NCI-H2029 treated with DMSO at 0.1 percent for 48 hours (cell line): ENCODE data around the gene CA5A.
"Not testable (repeated sequence)": the region's sequence is repeated elsewhere in the genome, so short reads cannot be mapped to it uniquely, and the experiment has no call there.

Source experiments
- DNase-seq: peaks from one replicate; lab custom pipeline; 2025; lab: John Stamatoyannopoulos, UW

The CA5A gene

DNA sequence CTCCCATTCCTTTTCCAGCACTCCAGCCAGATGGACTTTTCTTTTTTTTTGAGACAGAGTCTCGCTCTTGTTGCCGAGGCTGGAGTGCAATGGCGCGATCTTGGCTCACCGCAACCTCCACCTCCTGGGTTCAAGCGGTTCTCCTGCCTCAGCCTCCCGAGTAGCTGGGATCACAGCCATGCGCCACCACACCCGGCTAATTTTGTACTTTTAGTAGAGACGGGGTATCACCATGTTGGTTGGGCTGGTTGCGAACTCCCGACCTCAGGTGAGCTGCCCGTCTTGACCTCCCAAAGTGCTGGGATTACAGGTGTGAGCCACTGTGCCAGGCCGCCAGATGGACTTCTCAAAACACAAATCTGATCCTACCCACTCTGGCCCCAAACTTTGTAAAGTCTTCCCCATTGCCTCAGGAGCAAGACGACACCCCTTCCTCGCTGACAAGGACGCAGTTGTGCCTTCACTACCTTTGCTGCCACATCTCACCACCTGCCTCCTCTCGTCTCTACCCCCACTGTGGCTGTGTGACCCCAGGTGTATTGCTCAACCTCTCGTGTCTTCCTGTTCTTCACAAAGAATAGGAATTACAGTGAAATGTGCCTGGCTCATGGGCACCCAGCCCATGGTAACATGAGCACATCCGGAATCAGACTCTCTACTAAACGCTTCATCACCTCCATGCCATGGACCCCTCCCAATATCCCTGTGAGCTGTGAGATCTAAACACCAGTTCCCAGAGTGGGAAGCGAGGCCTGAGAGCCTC, 11.2 kb upstream of the CA5A start:
- no peak for DNase-seq

DNA sequence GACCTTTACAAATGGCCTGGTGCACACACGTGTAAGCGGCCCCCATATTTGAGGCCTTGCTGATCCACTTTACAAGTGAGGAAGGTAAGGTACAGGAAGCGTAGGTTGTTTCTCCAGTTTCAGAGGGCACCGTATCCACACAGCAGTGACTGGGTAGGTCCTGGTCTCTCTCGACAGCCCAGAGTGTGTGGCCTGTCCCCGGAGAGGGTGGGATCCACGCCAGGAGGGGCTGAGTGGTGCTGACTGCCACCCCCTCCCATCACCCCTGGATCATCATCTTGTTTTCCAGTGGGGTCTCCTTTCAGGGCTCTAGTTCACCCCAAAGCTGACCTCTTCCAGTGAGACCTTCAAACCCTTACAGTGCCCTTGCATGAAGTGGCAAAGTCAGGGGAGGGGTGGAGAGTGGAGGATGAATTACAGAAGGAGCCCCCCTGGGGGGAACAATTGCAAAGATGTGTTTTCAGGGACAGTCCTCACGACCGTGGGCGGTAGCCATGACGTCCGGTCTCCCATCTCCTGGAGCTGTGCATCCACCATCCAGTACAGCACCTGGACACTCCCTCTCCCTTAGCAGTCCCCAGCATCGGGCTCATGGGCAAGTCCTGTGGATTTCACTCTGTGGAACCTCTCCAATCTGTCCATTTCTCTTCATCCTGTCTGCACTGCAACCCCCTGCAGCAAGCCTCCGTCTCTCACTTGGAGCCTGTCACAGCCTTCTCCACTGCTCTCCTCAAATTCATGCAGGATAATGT, 10.4 kb upstream of the CA5A start:
- DNase-seq = no peak

DNA sequence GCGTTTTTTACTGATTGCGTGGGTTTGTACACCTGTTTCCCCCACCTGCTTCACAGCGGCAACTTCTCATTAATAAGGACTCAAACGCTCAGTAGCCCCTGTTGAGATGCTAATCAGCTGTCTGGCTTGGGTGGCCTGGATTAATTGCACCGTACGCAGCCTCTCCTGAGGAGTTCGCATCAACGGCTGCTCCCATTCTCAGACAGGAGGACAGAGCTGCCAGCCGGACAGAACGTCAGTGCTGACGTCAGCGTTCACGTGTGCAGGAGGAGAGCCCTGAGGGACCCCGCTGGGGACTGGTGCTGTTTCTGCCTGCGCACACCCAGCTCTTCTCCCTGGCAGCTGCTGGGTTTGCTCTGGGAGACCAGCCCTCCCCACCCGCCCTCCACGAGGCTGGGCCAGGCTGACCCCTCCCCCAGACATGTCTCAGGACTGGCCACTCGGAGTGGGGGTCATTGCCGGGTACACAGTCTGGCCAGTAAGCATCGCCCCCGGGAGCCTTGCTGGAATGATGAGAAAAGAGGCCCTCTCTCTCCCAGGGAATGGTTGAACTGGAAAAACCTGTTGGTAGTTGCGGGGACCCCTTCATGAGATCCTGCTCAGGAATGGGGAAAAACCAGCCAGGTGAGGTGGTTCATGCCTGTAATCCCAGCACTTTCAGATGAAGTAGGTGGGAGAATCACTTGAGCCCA, 9.2 kb upstream of the CA5A start:
- no peak for DNase-seq

DNA sequence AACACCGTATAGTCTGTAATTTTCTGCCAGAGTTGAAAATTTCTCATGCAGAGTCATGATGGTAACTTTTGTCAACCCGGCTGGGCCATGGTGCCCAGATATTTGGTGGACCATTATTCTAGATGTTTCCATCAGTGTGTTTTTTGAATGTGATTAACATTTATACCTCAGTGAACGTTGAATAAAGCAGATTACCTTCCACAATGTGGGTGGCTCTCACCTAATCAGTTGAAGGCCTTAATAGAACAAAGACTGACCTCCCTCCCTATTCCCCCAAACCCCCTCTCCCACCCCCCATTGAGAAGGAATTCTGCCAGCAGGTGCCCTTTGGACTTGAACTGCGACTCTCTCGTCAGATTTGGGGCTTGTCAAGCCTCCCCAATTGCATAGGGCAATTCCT, 6.4 kb upstream of the CA5A start:
- DNase-seq = no peak

DNA sequence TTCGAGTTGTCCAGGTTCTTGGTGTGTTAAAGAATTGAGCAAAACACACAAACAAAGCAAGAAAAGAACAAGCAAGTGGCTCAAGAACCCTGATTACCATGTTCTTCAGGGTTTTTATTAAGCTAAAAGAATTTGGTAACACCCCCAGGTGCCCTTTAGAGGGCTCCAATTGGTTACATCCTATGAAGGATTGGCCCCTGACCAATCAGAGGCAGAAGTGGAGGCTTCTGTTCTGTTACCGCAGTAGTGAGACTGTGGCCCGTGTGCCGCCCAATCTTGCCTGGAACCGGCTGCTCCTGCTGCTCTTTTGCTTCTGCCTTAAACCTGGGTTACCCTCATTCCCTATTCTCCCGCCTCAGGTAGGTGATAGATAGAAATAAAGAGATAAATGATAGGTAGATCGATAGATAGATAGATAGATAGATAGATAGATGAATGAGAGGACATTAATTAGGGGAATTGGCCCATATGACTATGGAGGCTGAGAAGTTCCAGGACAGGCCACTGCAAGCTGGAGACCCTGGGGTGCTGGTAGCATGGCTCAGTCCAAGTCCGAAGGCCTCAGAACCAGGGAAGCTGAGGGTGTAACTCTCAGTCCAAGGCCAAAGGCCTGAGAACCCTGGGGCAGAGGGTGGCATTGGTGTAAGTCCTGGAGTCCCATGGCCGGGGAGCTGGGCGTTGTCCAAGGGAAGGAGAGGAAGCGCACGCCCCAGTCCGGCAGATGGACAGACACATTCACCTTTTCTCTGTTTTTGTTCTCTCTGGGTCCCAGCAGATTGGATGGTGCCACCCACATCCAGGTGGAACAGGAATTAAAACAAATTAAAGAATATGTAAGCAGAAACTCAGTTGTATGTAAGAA, 3.5 kb upstream of the CA5A start:
- no peak for DNase-seq

DNA sequence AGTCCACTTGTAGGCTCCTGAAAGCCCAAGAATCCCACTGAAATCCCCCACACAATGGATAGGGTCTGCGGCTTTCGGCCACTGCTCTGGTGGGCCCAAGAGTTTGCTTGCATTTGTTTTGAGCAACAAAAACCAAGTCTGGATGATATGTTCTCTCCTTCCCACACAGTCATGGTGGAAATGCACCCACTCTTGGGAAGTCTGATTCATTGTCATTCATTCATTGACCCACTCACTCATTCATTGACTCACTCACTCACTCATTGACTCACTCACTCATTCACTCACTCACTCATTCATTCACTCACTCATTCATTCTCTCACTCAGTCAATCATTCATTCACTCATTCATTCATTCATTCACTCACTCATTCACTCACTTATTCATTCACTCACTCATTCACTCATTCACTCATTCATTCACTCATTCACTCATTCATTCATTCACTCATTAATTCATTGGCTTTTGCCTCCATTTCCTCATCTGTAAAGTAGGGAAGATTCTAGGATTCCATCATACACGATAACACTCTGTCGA, 2.2 kb upstream of the CA5A start:
- no peak for DNase-seq

DNA sequence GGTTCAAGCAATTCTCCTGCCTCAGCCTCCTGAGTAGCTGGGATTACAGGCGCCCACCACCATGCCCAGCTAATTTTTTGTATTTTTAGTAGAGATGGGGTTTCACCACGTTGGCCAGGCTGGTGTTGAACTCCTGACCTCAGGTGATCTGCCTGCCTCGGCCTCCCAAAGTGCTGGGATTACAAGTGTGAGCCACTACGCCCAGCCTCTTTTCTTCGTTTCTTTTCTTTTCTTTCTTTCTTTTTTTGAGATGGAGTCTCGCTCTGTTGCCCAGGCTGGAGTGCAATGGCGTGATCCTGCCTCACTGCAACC, 858 bp upstream of the CA5A start:
- DNase-seq = not testable (repeated sequence)

DNA sequence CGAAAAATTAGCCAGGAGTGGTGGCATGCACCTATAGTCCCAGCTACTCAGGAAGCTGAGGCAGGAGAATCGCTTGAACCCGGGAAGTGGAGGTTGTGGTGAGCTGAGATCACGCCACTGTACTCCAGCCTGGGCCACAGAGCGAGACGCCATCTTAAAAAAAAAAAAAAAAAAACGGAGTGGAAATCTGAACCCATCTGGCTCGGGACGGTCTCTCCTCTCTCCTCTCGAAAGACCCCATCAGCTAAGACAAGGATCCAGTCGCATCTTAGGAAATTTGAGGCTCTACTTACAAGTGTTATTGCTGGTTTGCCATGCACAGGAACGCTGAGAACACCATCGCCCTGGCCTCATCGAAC, 334 bp downstream of the CA5A start:
- not testable (repeated sequence) for DNase-seq

DNA sequence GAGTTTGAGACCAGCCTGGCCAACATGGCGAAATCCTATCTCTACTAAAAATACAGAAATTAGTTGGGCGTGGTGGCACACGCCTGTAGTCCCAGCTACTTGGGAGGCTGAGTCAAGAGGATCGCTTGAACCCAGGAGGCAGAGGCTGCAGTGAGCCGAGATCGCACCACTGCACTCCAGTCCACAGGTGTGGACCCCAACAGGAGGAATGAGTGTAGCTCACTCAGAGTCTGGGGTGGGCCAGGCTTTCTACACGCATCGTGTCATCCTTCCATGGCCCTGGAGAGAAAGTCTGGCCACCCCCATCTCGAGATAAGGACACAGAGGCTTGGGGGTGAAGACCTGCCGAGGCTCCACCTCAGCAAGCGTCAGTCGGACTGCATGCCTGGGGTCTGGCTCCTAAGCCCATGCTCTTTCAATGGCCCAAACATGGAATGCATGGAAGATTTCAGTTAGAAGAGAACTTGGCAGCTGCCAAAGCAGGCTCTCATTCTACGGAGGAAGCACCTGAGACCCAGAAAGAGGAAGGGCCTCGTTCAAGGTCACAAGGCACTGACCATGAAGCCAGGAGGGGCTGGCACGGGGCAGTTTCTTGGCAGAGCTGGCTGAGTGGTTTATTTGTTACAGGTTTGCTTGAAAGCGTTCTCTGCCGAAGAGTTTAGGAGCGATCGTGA, 1.4 kb downstream of the CA5A start:
- not testable (repeated sequence) for DNase-seq

DNA sequence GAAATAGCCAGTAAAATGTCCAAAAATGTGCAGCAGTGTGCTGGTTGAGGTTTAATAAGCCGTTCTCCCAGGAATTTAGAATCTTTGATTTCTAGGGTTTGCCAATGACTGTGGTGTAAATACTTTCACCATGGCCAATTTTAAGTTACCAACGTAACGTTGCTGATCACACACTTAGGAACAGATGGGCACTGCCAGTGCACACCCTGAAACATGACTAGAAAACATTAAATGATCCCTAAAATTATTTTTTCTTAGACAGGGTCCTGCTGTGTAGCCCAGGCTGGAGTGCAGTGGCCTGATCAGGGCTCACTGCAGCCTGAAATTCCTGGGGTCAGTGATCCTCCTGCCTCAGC, 3.2 kb downstream of the CA5A start:
- no peak for DNase-seq

DNA sequence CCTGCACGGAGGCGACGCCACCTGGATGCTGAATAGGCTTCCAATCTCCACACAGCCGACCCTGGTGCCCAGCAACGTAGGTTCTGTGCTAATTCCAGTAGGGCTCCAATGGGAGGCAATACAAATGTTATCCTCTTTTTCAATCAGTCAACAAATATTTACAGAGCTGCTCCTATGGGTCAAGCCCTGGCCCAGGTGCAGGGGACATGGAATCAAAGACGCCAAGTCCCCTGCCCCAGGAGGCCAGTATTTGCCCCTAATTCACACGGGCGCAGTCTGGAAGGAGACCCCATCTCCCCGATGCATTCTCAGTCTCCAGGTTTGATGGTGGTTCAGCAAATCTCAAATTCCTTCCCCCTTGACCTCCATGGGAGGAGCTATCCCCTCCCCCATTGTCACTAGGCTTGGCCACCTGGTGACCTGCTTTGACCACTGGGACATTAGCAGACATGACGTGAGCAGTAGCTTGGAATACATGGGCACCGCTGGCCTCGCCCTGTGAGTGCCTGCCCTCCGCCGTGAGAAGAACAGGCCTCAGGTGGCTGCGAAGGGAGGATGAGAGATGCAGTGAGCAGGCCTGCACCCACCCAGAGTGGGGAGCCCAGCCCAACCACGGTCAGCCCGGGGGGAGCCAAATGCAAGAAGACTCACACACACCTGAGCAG, 3.7 kb downstream of the CA5A start:
- DNase-seq = not testable (repeated sequence)

DNA sequence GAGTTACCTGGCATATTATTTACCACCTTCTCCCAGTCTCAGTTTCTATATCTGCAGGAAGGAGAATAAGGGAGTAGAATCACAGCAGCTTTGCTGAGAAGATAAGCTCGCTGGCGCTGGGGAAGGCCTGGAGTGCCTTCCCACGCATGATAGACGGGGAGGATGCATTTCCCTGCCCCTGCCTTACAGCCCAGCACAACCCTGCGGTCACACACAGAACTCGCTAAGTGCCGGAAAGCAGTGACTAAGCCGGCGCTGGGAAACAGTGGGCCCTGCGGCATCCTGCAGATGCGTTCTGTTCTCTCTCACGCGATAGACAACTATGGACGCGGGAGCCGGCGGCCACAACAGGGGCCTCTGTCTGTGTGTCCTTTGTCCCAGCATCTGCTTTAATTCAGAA, 4.8 kb downstream of the CA5A start:
- DNase-seq = no peak

DNA sequence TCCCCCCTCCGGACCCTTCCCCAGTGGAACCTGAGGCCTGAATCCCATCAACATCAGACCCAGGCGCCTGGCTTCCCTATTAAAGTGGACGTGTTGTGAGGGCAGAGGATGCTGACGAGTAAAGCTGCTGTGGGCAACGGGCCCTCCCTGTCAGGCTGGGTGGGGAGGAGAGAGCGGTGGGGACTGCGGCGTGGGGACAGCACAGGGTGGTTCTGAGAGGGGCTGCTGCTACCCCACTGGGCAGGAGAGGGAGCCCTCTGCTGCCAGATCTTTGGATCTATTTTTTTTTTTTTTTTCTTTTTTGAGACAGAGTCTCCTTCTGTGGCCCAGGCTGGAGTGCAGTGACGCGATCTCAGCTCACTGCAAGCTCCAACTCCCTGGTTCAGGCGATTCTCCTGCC, 5.9 kb downstream of the CA5A start:
- DNase-seq = no peak

DNA sequence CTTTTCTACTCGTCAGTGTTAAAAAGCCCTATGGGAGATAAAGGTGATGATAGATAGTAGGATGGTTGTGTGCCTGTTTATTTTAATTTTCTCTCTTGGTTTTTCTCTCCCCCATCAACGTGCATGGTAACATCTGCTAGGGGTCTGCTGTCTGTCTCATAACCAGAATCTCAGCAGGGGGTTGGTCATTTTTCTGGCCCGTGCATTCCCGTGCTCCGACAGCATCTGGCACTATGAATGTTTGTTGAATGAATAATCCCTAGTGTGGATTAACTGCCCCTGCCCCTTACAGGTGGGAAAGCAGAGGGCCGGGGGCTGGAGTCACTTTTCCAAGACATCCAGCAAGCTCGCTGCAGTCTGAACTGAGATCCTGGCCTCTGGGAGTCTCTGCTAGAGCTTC, 6.3 kb downstream of the CA5A start:
- no peak for DNase-seq

DNA sequence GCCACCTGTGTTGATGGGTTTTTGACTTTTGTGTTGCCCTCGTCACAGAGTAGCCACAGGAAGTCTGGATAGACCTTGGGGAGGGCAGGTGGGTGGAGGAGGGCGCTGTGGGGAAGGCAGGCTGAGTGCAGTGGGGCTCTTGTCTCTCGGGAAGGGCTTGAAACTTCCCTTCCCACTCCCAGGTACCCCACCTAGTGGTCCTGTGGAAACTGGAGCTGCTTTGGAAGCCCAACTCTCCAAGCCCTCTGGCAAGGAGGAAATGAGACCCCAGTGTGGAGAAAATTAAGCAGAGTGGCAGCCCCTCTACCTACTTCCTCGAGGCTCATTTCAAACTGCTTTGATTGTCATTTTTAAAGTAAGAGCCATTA, 9.2 kb downstream of the CA5A start:
- no peak for DNase-seq

DNA sequence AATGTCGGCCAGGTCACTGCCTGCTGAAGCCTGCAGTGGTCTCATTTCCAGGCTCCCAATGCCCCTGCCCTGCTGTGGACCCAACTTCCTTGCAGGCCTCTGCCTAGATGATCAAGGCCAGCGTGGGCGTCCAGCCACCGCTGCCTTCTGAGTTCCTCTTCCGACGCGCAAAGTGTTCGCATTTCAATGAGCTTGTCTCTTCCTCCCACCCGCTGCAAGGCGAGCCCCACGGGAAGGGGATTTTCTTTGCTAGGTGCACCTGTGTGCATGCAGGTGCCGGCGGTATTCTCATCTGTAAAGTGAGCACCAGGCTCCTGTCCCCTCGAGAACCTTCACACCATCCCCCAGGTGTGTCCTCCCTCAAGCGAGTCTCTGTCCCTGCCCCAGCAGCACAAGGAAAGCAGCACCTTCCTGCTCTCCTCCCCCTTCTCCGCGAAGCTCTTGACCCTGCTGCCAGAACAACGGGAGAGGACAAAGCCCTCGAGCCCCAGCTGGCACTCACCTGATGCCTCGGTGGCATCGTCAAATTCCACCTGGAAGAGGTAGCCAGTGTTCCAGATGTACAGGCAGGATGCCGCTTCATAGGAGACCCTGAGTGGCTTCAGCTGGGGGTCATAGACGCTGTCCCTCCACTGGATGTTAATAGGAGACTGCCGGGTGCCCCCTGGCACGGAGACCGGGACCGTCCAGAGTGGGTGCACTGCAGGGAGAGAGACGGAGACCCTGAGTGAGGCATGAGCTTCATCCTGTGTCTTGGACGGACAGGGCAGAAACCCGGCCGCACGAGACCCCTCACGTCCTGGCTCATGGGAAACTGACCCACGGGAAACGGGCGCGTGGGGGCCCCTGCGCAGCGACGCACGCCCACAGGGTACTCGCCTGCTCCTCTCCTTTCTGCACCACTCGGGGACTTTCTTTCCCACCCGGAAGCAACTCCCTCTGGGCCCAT, 9.8 kb downstream of the CA5A start:
- DNase-seq = peak; percentile 19

DNA sequence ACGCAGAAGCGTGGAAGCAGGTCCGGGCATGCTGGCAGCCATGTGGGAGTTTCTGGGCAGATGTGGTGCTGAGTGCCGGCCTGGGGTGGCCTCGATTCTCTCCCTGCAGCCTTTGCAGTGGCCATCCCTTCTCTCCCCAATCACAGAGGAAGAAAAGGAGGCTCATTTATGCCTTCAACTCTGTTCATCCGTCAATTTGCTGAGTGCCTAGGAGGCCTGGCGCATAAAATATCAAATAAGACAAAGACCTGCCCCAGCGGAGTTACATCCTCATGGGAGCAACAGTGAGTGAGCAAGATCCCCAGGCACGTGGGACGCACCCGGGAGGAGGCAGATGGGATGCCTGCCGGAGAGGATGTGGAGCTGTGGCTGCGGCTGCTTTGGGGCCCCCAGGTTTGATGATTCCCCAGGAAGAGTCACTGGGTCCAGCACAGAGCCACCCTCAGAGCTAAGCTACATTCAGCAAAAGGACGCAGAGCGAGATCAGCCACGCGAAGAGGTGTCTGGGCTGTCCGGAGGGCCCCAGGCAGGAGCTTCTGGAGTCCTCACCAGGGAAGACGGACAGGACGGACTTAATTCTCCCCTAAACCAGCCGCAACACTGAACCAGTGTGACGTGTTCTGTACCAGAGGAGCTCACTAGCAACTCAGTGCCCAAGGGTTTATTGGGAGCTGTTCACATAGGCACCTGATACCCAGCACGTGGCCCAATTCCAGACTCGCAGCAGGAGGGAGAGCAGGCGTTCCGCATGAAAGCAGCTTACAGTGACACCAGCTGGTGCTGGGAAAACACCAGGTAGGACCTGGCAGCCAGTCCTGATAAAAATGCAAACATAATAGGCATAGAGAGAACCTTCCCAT, 11.3 kb downstream of the CA5A start:
- peak; percentile 66 for DNase-seq

DNA sequence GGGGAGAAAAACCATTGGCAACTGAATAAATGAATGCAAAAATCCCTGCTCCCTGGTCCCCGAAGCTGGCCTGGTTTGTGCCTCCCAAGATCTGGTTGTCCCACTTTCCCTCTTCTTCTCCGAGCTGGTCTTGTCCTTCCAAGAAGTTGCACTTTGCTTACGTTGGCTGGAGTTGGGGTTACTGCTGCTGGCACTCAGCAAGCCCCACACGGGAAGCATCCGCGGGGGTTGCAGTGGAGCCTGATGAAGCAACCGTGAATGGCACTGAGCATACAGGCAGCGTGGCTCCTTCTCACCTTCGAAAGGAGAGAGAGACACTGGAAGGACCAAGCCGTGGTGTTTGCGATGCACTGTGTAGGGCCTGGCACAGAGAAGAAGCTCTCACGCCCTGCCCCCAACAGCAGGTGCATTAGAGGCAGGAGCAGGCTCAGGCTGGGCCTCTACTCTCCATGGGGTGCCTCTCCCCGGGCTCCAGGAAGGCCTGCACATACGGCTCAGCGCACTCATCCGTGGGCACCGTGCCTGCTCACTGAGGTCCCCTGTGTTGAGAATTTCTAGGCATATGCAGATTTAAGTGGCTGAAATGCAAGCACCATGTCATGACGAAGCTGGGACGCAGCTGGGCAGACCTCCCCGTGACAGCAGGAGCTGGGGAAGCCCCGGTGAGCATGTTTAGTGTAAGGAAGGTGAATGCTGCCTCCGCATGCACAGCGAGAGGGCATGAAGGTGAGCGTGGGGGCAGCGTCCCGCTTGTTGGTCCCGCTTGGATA, 12.1 kb downstream of the CA5A start:
- peak; percentile 16 for DNase-seq
